ENCODE measurements around the gene CDC45. TPM values are rescaled to one million over a fixed set of nuclear protein-coding genes. Genes with fewer than 3 reads are reported as not detected.

CDC45 gene
- total RNA-seq, 4 donors from 2014 or later, result 0.27 TPM; not detected in 3

- in situ Hi-C loops (cut with MboI; ENCODE audit: low sequenced_read_pairs in 4 of 4) (loop anchor here in 1 of 4 donors (25.0 kb wide), 1 partner anchor 273 kb away; the partner anchor contains the start of gene SLC25A1), intact Hi-C loops (cut with DNase I; ENCODE audit: low total_unique reads) (no loop called here)
- no peaks in the 10 kb centered on the region for H3K27me3 ChIP-seq
- no peaks in the 10 kb centered on the region for H3K9me3 ChIP-seq
- H3K4me1 ChIP-seq, result no peaks in the 10 kb centered on the region
- no peak overlapping the region for H3K4me3 ChIP-seq
- no peak overlapping the region for H3K27ac ChIP-seq
- H3K36me3 ChIP-seq, result peaks cover 0 to 95% of the 10 kb centered on the region in 2 donors
- no peak for TF ChIP-seq POLR2A (IDR thresholded peaks at IDR 0.05)
- DNase-seq (no peak), ATAC-seq (no peak)
Measured at GRCh38 chr22:19460036-19460435, 19.7 kb upstream of the CDC45 start.

GRCh38 chr22:19461506-19461905, 18.2 kb upstream of the CDC45 start:
- intact Hi-C loops (cut with DNase I; ENCODE audit: low total_unique reads) (no loop called here), in situ Hi-C loops (cut with MboI; ENCODE audit: low sequenced_read_pairs in 4 of 4) (loop anchor here in 1 of 4 donors (25.0 kb wide), 1 partner anchor 274 kb away; the partner anchor contains the start of gene SLC25A1)
- ATAC-seq (no peak), DNase-seq (no peak)
- no peaks in the 10 kb centered on the region for H3K9me3 ChIP-seq
- no peak overlapping the region for H3K4me3 ChIP-seq
- peaks cover 0 to 95% of the 10 kb centered on the region in 2 donors for H3K36me3 ChIP-seq
- H3K27ac ChIP-seq, result no peak overlapping the region
- H3K4me1 ChIP-seq, result no peaks in the 10 kb centered on the region
- no peak for TF ChIP-seq CTCF (IDR thresholded peaks at IDR 0.05 in 4 of 5, conservative IDR thresholded peaks at IDR 0.05 in 1 of 5)
- TF ChIP-seq POLR2A (IDR thresholded peaks at IDR 0.05), result no peak
- no peaks in the 10 kb centered on the region for H3K27me3 ChIP-seq

- Histone ChIP-seq H3K27me3 (no peaks in the 10 kb centered on the region), H3K27ac (no peak overlapping the region), H3K4me1 (no peaks in the 10 kb centered on the region), H3K9me3 (no peaks in the 10 kb centered on the region), H3K36me3 (peaks cover 0 to 95% of the 10 kb centered on the region in 2 donors), H3K4me3 (no peak overlapping the region)
- TF ChIP-seq CTCF (IDR thresholded peaks at IDR 0.05 in 4 of 5, conservative IDR thresholded peaks at IDR 0.05 in 1 of 5), result no peak
- TF ChIP-seq POLR2A (IDR thresholded peaks at IDR 0.05), result no peak
- DNase-seq (no peak), ATAC-seq (no peak)
- intact Hi-C loops (cut with DNase I; ENCODE audit: low total_unique reads), result no loop called here
- in situ Hi-C loops (cut with MboI; ENCODE audit: low sequenced_read_pairs in 4 of 4), result loop anchor here in 1 of 4 donors (25.0 kb wide), 1 partner anchor 276 kb away; the partner anchor contains the start of gene SLC25A1
Measured at GRCh38 chr22:19463008-19463407, 16.7 kb upstream of the CDC45 start.

- in situ Hi-C loops (cut with MboI; ENCODE audit: low sequenced_read_pairs in 4 of 4) (loop anchor here in 1 of 4 donors (25.0 kb wide), 1 partner anchor 276 kb away; the partner anchor contains the start of gene SLC25A1), intact Hi-C loops (cut with DNase I; ENCODE audit: low total_unique reads) (no loop called here)
- ATAC-seq (peak in 1 of 2 donors; percentile 63), DNase-seq (peak in 1 of 2 donors; percentile 66)
- Histone ChIP-seq H3K27me3 (no peaks in the 10 kb centered on the region), H3K4me3 (no peak overlapping the region), H3K27ac (peak overlapping the region in 3 of 4 donors; percentile 3 to 16 (median 7)), H3K36me3 (peaks cover 0 to 95% of the 10 kb centered on the region in 2 donors), H3K4me1 (no peaks in the 10 kb centered on the region), H3K9me3 (no peaks in the 10 kb centered on the region)
- no peak for TF ChIP-seq POLR2A (IDR thresholded peaks at IDR 0.05)
- no peak for TF ChIP-seq CTCF (IDR thresholded peaks at IDR 0.05 in 4 of 5, conservative IDR thresholded peaks at IDR 0.05 in 1 of 5)
Measured at GRCh38 chr22:19463491-19464469, 15.9 kb upstream of the CDC45 start.

- no peak for DNase-seq
- H3K4me3 ChIP-seq, result no peak overlapping the region
- H3K36me3 ChIP-seq, result peaks cover 0 to 96% of the 10 kb centered on the region in 2 donors
- no peak for ATAC-seq
- H3K27ac ChIP-seq, result no peak overlapping the region
- H3K27me3 ChIP-seq, result no peaks in the 10 kb centered on the region
- intact Hi-C loops (cut with DNase I; ENCODE audit: low total_unique reads), result no loop called here
- no peaks in the 10 kb centered on the region for H3K9me3 ChIP-seq
- H3K4me1 ChIP-seq, result no peaks in the 10 kb centered on the region
- TF ChIP-seq POLR2A (IDR thresholded peaks at IDR 0.05), result no peak
- TF ChIP-seq CTCF (IDR thresholded peaks at IDR 0.05 in 4 of 5, conservative IDR thresholded peaks at IDR 0.05 in 1 of 5), result no peak
- in situ Hi-C loops (cut with MboI; ENCODE audit: low sequenced_read_pairs in 4 of 4), result loop anchor here in 1 of 4 donors (25.0 kb wide), 1 partner anchor 277 kb away; the partner anchor contains the start of gene SLC25A1
Measured at GRCh38 chr22:19464546-19464945, 15.2 kb upstream of the CDC45 start.
